Ovary (tissue), 9 donors: ENCODE data around the gene CNTFR. TPM values are rescaled to one million over a fixed set of nuclear protein-coding genes. Genes with fewer than 3 reads are reported as not detected.

ENCODE experiments used
- DNase-seq, 5 donors: peaks; one replicate each; pipeline ENCODE4 v3.0.0-alpha.2; 2019 to 2020
- H3K27ac ChIP-seq, 2 donors: fragments of 200-600 bp; one replicate each; pipeline versions ENCODE4 v1.5.1 to v1.8.0; 2019 to 2022
- H3K27me3 ChIP-seq: fragments of 200-600 bp; one replicate; pipeline ENCODE4 v1.8.0; 2022
- H3K36me3 ChIP-seq: fragments of 200-600 bp; sonication (generic); one replicate; pipeline ENCODE4 v1.5.1; 2019
- H3K4me1 ChIP-seq: one replicate; pipeline ENCODE4 v1.8.1; 2013; ENCODE audit warnings: mild to moderate bottlenecking, moderate library complexity; ENCODE audit not compliant: insufficient read depth
- H3K4me3 ChIP-seq: fragments of 200-600 bp; sonication (generic); one replicate; pipeline ENCODE4 v1.5.1; 2017
- H3K9me3 ChIP-seq, 2 donors: fragments of 200-600 bp in 1 of 2; sonication (generic) in 1 of 2; one replicate each; pipeline versions ENCODE4 v1.5.1 to v1.8.1; 2013 to 2019; ENCODE audit warnings: mild to moderate bottlenecking in 1 of 2, moderate library complexity in 1 of 2
- EP300 ChIP-seq: sonication (generic); formaldehyde crosslinking; IDR thresholded peaks from one replicate; pipeline ENCODE4 v1.6.1; 2017; ENCODE audit warnings: antibody characterized with exemption
- POLR2A ChIP-seq: fragments of 450-650 bp; IDR thresholded peaks from one replicate; pipeline ENCODE4 v1.6.1; 2017; ENCODE audit warnings: antibody characterized with exemption, mild to moderate bottlenecking, moderate library complexity
- WGBS, 3 donors: extraction: QIAGEN DNeasy Blood & Tissue Kit in 1 of 3; methylation state at CpG; one replicate each; pipeline versions ENCODE4 v1.1.5 to v1.1.7; 2013 to 2017; 5-methylcytosine and 5-hydroxymethylcytosine counted together
- intact Hi-C, 4 donors: fragments of 100-400 bp; cut with DNase I; formaldehyde crosslinking; loops; one replicate each; pipeline versions ENCODE4 v1.11.0 to v1.15.1; 2022 to 2023
- polyA plus RNA-seq, 2 donors: library from polyadenylated mRNA; stranded (reverse); fragments of 200-250 nt in 1 of 2; fragments of 350-450 nt in 1 of 2; fragmentation: Illumina TruSeq in 1 of 2; extraction: RNeasy Lipid Tissue Mini Kit (QIAGEN cat#74804) in 1 of 2; gene quantifications; one replicate each; pipeline ENCODE4 v1.2.3, GENCODE V29; 2013 to 2014
- total RNA-seq, 7 donors: library from RNA; depleted of rRNA in 2 of 7; stranded (reverse); fragments of >200 nt in 2 of 7; fragmentation: NEBNext Ultra II Directional in 3 of 7; extraction: Animal tissue kit (Norgen Biotek cat#: 25700) in 3 of 7; gene quantifications; one replicate each; pipeline versions ENCODE4 v1.1.0 to v1.2.4, GENCODE V29; 2016 to 2023
- TF ChIP-seq, protein P1 (sequence below), 3 donors: fragments of 450-650 bp in 2 of 3; fragments of 200-600 bp in 1 of 3; IDR thresholded peaks; one replicate each; pipeline versions ENCODE4 v1.5.1 to v1.8.0; 2016 to 2022; ENCODE audit warnings: antibody characterized with exemption in 3 of 3, mild to moderate bottlenecking in 1 of 3
- donor health status: DM: no; HTN: no; CAD: no; lungs with moderate emphysema.
- donor health status: DM: no; HTN: no; CAD: no.
- donor health status: Bipolar disorder and iron deficiency.
- donor health status: DM: yes; HTN: yes; CAD: no.
- donor health status: DM: no; HTN: no; CAD: no.
- donor health status: DM: yes; HTN: yes; CAD: no.

CNTFR gene
- total and polyA plus RNA-seq, 9 donors, result 1.2 to 4.7 (median 2.6) TPM

DNA sequence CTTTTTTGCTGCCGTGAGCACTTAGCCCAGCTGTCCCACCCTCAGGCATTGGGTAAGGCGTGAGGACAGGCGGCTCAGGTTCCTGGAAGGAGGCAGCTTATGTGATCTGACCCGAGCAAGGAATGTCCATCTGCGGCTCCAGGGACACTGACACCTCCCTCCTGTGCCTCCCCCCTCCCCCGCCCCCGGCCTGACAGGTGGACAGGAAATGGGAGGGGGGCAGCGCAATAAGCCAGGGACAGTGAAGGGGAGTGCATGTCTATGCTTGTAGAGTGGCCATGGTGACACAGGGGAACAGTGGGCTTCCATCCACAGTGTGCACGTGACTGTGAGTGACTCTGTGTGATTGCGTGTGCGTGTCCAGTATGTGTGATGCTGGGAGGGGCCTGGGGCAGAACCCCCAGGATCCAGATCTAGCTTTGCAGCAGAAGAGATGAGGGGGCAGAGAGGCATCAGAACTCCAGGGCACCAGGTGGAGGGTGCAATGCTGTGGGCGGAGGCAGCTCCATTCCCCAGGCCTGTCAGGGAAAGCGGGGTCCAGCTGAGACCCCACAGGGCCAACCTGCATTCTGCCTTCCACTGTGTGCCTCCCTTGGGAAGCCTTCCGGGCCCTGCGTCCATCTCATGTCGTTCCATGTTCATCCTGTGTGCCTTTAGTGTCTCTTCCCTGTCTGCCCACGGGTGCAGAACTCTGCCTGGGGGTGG lies 30.5 kb downstream of the CNTFR start:
- Histone ChIP-seq H3K9me3 (no peaks in the 10 kb centered on the region), H3K4me3 (no peak overlapping the region), H3K27me3 (no peaks in the 10 kb centered on the region), H3K4me1 (peaks cover 15% of the 10 kb centered on the region), H3K36me3 (no peaks in the 10 kb centered on the region), H3K27ac (no peak overlapping the region)
- TF ChIP-seq, protein P1, sequence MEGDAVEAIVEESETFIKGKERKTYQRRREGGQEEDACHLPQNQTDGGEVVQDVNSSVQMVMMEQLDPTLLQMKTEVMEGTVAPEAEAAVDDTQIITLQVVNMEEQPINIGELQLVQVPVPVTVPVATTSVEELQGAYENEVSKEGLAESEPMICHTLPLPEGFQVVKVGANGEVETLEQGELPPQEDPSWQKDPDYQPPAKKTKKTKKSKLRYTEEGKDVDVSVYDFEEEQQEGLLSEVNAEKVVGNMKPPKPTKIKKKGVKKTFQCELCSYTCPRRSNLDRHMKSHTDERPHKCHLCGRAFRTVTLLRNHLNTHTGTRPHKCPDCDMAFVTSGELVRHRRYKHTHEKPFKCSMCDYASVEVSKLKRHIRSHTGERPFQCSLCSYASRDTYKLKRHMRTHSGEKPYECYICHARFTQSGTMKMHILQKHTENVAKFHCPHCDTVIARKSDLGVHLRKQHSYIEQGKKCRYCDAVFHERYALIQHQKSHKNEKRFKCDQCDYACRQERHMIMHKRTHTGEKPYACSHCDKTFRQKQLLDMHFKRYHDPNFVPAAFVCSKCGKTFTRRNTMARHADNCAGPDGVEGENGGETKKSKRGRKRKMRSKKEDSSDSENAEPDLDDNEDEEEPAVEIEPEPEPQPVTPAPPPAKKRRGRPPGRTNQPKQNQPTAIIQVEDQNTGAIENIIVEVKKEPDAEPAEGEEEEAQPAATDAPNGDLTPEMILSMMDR (IDR thresholded peaks at IDR 0.05), result no peak
- TF ChIP-seq EP300, result no peak
- no peak for TF ChIP-seq POLR2A
- WGBS, 3 donors, result 45 to 56% (median 53%) methylated on average over 16 to 17 of the region's 17 CpGs
- intact Hi-C loops, result no loop called here
- DNase-seq, result peak in 1 of 5 donors; percentile 32

DNA sequence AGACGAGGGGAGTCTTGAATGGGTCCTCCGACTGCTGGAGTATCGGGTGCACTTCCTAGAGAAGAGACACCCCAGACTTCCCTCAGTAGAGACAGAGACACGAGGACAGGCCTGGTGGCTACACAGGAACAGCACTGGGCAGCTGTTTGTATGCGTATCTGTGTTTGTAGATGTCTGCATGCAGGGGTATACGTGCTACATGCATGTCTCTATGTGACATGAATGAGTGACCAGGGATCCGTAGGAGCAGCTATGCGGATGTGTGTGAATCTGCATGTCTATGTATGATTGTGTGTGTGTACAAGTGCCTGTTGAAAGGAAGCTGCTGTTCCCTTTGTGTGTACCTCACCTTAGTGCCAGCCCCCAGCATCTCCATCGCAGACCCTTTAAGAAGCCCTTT lies 31.2 kb downstream of the CNTFR start:
- 87 to 88% (median 87%) methylated on average over 9 of the region's 9 CpGs for WGBS, 3 donors
- TF ChIP-seq, protein P1 (IDR thresholded peaks at IDR 0.05), result no peak
- TF ChIP-seq EP300, result no peak
- no peak for TF ChIP-seq POLR2A

DNA sequence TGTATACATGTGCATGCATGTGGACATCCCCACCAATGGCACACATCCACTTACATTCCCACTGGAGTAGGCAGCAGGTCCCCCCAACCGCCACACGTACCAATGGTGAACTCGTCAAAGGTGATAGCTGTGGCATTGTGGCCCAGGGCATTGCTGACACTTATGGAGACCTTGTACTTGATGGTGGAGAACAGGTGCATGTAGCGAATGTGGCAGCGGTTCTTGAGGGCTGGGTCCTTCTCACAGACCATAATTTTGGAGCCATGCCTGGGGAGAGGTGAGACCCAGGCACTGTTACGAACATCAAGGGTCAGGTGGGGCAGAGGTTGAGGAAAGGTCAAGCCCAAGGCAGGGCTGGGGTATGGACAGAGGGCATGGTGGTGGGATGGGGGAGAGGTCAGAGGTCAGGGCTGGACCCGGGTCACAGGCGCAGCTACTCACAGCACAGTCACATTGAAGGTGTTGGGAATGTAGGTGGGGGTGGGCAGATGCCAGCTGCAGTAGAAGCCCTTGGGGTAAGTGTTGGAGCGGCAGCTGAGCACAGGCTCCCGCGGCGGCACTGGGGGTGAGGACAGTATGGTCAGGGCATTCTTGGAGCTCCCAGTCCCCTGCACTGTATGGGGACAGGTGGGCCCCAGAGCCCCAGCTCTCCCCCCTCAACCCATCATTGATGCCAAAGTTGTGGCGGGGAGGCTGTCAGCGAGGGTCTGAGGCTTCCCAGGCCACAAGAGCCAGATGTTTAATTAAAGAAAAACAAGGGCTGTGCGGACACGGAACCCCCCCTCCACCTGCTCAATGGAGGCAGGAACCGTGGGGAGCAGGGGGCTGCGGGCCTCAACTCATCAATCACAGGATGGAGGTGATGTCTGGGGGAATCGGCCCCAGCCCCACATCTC lies 31.9 kb downstream of the CNTFR start:
- intact Hi-C loops, result no loop called here
- DNase-seq, result peak in 1 of 5 donors; percentile 33
- peaks cover 15% of the 10 kb centered on the region for H3K4me1 ChIP-seq

More for the DNA sequence above, 31.2 kb downstream of the CNTFR start:
- no peak for DNase-seq
- peaks cover 15% of the 10 kb centered on the region for H3K4me1 ChIP-seq
- H3K27ac ChIP-seq, result no peak overlapping the region
- intact Hi-C loops, result no loop called here
- no peaks in the 10 kb centered on the region for H3K36me3 ChIP-seq
- no peaks in the 10 kb centered on the region for H3K9me3 ChIP-seq
- no peak overlapping the region for H3K4me3 ChIP-seq
- no peaks in the 10 kb centered on the region for H3K27me3 ChIP-seq

DNA sequence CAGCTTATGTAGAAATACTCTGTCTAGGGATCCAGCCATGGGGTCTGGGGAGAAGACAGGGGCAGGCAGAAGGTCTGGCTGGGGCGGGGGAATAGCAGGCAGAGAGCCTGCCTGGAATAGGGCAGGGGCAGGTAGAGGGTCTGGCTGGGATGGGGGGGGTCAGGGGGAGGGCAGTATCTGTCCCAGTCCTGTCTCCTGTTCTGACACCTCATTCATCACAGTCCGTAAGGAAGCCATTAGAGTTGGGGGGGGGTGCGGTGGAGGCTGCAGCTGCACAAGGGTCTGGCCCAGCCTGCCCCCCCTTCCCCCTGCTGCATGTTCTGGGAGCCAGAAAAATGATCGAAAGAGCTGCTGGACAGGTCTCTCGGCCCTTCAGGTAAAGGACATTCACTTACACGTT lies 32.6 kb downstream of the CNTFR start:
- WGBS, 3 donors, result 70 to 75% (median 74%) methylated on average over 6 of the region's 6 CpGs
- H3K36me3 ChIP-seq, result no peaks in the 10 kb centered on the region
- TF ChIP-seq, protein P1 (IDR thresholded peaks at IDR 0.05), result no peak
- TF ChIP-seq EP300 (no peak), POLR2A (no peak)
- peak in 1 of 5 donors; percentile 28 for DNase-seq
- no peaks in the 10 kb centered on the region for H3K9me3 ChIP-seq
- peaks cover 14% of the 10 kb centered on the region for H3K4me1 ChIP-seq
- no peaks in the 10 kb centered on the region for H3K27me3 ChIP-seq
- intact Hi-C loops, result no loop called here
- no peak overlapping the region for H3K4me3 ChIP-seq
- H3K27ac ChIP-seq, result no peak overlapping the region

More for the DNA sequence above, 31.9 kb downstream of the CNTFR start:
- WGBS, 3 donors, result 68 to 77% (median 77%) methylated on average over 17 to 19 of the region's 19 CpGs
- Histone ChIP-seq H3K27ac (no peak overlapping the region), H3K9me3 (no peaks in the 10 kb centered on the region), H3K27me3 (no peaks in the 10 kb centered on the region), H3K4me3 (no peak overlapping the region), H3K36me3 (no peaks in the 10 kb centered on the region)
- TF ChIP-seq POLR2A, result no peak
- TF ChIP-seq, protein P1 (IDR thresholded peaks at IDR 0.05), result no peak
- no peak for TF ChIP-seq EP300
